NCI-H460 (cell line): ENCODE measurements around the gene SLC31A2. TPM values are rescaled to one million over a fixed set of nuclear protein-coding genes. Genes with fewer than 3 reads are reported as not detected.
"Not testable (repeated sequence)": the region's sequence is repeated elsewhere in the genome, so short reads cannot be mapped to it uniquely, and the experiment has no call there.

Source experiments
- DNase-seq: peaks from one replicate; pipeline ENCODE4 v3.0.0-alpha.2; 2016; ENCODE audit warnings: low read depth; ENCODE audit errors: extremely low read depth
- polyA plus RNA-seq: library from polyadenylated mRNA; depleted of rRNA; stranded (reverse); fragments of >200 nt; gene quantifications from 2 replicates; pipeline ENCODE4 v1.2.3, GENCODE V29; 2014; cell fraction: nucleus; rRNA removed
- total RNA-seq: library from RNA; depleted of rRNA; stranded (reverse); fragments of >200 nt; shearing (Covaris generic); gene quantifications from 2 replicates; pipeline ENCODE4 v1.2.3, GENCODE V29; 2014; rRNA removed

Gene SLC31A2, protein sequence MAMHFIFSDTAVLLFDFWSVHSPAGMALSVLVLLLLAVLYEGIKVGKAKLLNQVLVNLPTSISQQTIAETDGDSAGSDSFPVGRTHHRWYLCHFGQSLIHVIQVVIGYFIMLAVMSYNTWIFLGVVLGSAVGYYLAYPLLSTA
- 5.2 and 5.6 TPM in 2 replicates for total RNA-seq
- 2.2 and 3.2 TPM in 2 replicates for polyA plus RNA-seq

DNA sequence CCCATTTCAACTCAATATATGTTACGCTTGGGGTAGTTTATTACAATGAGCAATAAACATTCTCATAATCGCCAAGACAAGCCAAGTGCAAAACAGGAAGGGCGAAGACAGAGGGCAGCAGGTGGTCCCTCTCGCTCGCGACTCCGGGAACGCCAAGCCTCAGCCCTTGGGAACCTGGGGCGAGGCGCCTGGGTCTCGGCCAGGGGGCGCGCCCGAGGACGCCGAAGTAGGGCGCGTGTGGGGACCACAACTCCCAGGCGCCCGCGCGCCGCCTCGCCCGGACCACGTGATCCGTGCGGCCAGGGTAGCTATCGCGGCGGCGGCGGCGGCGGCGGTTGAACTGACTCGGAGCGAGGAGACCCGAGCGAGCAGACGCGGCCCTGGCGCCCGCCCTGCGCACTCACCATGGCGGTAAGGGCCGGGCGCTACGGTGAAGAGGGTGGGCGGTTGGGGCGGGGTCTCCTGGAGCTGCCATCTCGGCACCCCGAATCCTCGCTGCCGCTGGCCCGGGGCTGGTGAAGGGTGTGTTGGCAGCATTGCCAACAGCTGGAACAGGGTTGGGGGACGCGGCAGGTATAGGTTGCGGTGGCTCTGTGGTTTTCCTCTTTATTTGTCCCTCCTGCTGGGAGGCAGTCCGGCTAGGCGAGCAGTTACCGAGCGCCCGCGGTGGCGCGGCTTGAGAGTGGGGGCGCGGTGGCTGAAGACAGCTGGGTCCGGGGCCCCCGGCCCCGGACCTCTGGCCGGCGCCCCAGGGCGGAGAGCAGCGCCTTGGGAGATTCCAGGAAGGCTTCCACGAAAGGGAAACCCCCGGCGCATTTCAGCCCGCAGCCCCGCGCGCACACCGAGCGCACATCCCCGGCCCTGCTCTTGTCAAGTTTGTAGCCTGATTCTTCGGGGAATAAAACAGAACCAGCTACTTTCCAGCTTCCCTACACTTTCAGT is at the start of gene SLC31A2:
SLC31A2 (plus strand) TSS at position 338 of the 942 bp plus-strand sequence; CDS start at position 406, 68 bp downstream.
- DNase-seq = peak; percentile 79

DNA sequence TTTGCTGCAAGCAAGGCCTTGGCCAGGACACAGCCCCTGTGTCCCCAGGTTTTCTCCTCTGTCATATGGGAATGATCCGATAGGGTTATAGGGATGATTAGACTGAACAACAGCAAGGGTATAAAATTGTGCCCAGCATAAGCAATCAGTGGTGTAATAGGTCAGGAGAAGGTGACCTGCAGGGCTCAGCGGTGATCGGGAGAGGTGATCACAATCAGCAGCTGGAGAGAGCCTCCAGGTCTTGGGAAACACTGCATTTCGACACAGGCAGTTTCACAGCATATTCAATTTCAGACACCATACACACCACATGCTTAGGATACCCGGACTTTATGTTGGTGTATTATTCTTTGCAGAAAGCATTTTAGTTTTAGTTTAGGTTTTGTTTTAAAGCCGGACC is 45.5 kb upstream of the SLC31A2 start:
- not testable (repeated sequence) for DNase-seq

DNA sequence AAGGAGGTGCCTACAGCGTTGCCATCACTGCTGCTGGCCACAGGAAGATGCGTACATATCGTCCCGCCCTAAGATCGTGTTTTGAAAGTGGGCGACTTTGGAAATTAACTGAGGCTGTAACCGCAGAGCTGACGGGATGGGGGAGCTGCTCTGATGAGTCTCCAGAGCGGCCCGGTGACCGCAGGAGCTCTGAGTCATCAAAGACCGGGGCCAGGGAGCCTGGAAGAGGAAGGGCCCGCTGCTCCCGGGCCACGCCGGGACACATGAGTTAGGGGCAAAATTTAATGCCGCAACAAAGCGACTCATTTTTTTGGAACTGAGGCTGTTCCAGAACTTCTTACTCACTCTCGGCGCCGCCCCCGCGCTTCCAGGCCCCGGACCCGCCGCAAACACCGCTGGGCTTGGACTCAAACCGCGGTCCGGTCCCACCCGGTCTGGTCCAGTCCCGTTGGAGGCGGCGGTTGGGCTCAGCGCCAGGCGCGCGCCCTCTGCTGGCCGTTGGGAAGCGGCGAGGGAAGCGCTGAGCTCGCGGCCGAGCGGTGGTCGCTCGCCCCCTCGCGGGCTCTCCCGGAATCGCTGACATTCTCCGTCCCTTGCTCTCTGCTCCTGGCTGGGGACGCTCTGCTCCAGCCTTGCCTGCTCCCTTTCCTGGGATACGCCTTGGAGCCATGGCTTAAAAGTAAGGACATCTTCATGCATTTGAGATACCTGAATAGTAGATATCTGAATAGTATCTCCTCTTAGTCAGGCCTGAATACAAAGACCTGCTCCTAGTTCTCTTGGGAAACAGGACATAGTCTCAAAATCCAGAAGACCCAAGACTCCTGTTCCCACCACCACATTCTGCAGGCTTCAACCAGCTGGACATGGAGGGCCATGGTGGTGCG is 39.5 kb upstream of the SLC31A2 start:
- DNase-seq = peak; percentile 1

DNA sequence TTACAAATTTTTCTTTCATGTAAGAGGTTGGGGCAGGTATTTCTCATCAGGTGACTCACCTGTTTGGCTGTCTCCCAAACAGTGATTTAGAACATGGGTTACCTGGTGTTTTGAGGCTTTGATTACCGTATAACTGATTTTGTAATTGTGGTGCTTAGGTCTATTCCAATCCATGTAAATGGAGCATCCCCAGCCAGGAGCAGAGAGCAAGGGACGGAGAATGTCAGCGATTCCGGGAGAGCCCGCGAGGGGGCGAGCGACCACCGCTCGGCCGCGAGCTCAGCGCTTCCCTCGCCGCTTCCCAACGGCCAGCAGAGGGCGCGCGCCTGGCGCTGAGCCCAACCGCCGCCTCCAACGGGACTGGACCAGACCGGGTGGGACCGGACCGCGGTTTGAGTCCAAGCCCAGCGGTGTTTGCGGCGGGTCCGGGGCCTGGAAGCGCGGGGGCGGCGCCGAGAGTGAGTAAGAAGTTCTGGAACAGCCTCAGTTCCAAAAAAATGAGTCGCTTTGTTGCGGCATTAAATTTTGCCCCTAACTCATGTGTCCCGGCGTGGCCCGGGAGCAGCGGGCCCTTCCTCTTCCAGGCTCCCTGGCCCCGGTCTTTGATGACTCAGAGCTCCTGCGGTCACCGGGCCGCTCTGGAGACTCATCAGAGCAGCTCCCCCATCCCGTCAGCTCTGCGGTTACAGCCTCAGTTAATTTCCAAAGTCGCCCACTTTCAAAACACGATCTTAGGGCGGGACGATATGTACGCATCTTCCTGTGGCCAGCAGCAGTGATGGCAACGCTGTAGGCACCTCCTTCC is 37.9 kb upstream of the SLC31A2 start:
- not testable (repeated sequence) for DNase-seq

DNA sequence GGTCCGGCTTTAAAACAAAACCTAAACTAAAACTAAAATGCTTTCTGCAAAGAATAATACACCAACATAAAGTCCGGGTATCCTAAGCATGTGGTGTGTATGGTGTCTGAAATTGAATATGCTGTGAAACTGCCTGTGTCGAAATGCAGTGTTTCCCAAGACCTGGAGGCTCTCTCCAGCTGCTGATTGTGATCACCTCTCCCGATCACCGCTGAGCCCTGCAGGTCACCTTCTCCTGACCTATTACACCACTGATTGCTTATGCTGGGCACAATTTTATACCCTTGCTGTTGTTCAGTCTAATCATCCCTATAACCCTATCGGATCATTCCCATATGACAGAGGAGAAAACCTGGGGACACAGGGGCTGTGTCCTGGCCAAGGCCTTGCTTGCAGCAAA is 32.0 kb upstream of the SLC31A2 start:
- not testable (repeated sequence) for DNase-seq

DNA sequence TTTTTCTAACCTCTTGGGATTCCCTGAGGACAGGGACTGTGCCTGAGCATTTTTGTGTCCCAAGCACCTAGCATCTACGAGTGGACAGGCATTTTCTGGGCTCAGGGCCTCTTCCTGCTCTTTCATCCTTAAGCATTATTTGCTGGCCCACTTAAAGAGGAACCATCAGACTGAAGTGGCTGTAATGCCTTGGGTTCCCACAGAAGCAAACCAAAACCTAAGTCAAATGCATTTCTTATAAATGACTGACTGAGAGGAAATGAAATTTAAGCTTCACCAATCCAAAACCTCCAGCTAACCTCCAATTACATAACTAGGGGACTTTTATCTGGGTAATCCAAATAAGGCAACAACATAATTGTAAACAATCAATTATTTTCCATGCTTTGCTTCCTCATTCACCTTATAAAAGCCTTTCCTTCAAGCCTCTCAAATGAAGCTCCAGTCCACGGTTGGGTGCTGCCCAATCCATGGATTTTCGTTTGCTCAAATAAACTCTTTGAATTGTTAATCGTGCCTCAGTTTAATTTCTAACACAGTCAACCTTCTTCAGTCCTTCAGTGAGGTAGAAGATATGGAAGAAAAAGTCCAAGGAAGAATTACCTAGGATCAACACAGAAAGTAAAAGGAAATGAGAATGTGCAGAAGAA is 25.3 kb upstream of the SLC31A2 start:
- no peak for DNase-seq

DNA sequence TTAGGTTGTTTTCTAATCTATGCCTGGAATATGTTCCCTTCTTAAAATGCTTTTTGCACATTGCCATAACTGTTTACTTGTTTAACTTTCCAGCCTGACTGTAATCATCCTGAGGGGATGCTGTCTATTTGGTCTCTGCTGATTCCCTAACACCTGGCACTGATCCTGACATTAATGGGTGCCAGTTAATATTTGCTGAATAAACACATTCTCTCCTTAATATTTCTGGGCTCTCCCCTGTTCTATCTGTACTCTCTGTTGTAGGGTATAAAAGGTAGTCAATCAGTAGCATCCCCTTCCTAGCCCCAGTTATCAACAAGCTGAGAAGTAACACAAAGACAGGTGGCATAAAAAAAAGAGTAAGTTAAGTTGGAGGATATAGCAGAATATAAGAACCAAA is 21.3 kb upstream of the SLC31A2 start:
- DNase-seq = no peak

DNA sequence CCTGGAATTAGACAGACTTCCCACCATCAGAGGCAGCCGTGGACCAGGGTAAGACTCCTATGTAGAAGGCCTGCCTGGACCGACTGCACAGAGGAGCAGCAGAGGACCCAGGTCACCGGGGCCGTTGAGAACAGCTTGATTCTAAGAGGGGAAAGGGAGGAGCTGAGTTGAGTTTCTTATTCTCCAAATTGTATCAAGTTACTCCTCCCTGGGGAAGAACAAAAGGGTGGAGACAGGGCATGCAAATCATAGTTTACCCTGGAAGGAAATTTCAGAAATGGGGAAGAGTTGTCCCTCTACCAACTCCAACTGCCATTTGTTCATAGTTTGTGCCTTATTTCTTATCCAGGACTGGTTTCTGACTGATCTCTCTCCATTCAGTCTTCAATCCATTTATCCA is 20.9 kb upstream of the SLC31A2 start:
- DNase-seq = no peak

DNA sequence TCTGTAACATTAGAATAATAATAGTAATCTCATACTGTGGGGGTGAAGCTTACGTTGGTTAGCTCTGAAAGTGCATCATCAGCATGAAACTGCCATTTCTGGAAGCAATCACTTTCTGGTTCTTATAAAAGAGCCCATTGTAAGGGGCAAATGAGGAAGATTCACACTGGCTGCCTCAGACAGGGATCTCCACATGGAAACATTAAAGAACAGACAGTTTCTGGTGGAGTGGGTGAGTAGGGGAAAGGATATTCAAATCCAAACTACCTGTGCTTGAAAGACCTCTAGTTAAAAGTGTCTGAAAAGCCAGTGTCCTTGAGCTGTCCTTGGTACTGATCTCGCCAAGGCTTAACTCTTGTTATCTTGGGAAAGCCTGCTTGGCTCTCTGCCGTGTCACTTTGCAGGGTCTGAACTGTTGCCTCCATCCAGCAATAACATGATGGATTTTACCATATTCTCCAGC is 19.1 kb upstream of the SLC31A2 start:
- peak; percentile 26 for DNase-seq

DNA sequence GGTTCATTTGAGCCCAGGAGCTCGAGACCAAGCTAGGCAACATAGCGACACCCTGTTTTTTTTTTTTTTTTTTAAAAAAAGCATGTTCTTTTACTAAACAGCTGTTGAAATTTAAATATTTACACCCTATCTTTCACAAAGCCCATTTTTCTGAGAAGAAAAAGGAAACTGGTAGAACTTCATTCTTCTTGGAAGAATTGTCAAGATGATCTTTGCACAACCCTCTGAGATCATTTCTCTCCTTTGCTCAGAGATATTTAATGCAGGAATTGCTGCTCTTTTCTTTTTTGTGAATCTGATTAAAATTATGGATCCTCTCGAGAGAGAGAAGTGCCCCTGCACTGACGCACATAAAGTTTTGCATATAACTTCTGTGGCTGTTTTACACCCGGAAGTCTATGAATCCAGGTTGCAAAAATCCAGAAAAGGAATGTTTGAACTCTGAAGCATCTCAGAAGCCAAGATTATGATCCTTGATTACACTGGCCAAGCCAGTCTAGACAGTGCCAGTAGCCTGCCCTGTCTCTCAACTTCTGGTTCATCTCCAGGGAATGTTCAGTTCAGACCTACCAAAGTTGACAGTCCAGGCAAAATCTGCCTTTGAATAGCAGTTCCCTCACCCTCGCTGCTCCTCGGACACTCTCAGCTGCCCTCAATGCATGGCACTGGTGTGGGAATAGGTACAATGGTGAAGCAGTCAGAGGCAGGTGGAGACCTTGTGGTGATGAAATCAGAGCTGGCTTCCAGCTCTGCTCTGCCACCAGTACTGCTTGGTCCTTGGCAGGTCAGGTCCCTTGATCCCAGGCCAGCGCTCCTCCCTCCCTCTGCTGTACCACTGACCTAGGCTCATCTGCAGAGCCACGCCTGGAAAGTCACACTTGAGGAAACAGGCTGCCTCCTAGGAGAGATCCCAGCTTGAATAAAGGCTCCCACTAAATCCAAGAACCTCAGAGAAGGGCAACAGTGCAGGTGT is 13.3 kb upstream of the SLC31A2 start:
- no peak for DNase-seq

DNA sequence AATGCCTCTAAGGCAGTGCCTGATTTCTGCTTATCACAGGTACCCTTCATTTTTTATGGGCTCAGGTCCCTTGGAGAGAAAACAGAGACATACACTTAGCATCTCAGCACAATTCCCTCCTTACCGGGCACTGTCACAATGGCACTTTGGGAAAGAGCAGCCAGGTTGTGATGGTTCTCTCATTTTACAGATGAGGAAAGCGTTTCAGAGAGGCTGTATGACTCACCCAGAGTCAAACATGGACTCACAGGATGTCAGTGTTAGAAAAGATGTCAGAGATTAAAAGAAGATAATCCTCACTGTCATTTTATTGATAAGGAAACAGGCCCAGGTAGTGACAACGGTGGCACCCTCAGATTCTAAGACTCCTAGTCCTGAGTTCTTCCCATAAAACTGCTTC is 12.0 kb upstream of the SLC31A2 start:
- DNase-seq = no peak

DNA sequence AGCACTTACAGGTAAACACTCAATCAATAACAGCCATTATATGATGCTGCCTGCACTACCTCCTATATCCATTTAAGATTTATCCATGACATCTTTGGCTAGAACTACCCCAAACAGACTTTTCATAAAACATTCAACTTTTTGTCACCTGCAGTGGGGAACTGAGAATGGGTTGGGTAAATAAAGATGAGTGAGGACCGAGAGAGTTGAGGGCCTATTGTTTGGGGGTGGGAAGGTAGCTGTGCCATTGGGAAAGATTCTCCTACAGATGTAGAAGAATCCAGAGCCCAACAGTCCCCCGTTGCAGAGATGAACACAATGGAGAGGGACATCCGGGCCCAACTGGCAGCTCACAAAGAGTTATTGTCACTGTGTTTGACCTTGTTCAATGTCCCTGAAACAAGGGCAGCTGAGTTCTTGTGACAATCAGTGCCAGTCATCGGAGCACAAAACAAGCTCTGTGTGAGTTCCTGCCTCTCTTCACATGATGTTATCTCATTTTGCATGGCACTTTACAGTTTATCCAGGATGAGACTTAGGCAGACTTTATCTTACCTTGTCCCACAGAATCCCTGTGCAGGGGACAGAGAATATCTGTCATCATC is 11.5 kb upstream of the SLC31A2 start:
- DNase-seq = no peak

DNA sequence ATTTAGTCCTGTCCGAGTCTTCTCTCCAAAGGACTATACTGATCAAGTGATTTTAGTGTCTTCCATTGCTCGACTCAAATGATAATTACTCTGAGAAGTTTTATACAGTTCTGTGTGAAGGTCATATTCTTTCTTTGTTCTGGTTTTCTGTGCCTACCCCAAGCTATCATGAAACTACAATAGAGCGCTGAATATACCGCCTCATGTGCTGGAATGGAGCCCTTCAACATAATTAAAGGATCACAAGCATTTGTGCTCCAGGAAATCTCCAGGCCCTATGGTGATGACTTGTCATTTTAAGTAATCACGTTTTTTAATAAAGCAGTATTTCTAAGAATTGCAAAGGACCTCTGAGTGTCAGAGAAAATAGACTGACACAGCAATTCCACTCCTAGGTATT is 10.9 kb upstream of the SLC31A2 start:
- no peak for DNase-seq

DNA sequence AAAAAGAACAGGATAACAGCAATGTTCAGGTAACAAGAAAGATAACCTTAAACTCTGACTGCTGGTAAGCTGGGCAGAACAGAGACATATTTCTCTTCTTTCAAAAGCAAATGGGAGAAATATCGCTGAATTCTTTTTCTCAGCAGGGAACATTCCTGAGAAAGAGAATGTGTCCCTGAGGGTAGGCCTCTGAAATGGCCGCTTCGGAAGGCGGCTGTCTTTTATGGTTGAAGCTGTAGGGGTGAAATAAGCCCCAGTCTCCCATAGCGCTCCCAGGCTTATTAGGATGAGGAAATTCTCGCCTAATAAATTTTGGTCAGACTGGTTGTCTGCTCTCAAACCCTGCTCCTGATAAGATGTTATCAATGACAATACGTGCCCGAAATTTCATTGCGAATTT is 9.9 kb upstream of the SLC31A2 start:
- not testable (repeated sequence) for DNase-seq

DNA sequence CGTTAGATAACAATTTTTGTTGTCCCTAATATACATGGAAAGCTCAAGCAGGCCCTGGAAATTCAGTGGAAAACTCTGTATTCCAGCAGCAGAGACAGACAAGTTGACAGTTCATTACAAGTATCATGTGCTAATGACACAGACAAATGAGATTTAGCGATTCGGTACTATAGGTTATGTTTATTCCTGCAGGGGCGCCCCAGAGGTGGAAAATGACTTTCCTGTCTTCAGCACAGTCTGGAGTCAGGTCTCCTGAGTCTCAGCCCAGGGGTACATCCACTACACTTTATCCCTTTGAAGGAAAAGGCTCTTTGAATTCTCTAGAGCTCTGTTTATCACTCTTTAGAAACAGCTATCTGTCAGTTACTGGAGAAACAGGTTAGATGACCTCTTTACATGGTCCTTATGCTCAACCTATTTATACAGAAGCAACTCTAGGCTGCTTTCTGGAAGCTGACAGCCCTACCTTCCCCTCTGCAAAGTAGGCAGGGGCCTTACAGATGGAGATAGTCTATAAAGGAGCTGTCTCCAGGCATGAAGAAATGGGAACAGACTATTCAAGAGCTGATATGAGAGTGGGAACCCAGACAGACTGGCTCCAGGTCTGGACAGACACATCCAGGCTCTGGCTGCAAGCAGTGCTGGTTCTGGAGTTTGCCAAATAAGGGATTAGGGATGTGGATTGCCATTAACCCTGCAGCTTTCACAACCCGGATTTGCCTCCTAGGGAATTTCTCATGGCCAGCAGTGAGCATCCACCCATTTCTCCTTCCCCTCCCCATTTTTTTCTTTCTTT is 7.2 kb upstream of the SLC31A2 start:
- DNase-seq = no peak

DNA sequence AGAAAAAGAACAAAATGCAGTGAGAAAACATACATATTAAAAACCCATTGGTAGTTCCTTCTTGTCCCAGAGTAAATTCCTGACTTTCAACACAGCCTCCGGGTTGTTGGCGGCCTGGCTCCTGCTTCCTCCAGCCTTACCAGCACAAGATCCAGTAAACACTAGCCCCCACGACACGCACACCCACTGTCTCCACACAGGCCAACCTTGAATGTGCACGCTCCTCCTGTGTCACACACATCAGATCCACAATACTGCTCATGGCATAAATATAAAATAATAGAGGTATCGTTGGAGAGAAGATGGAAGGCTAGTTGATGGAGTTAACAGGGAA is 2.5 kb upstream of the SLC31A2 start:
- no peak for DNase-seq
